ENCODE data around the gene PCAT7. TPM values are rescaled to one million over a fixed set of nuclear protein-coding genes. Genes with fewer than 3 reads are reported as not detected.
"Not testable (repeated sequence)": the region's sequence is repeated elsewhere in the genome, so short reads cannot be mapped to it uniquely, and the experiment has no call there.

Gene PCAT7
- total RNA-seq, 1 donor from 2014 or later = not detected

DNA sequence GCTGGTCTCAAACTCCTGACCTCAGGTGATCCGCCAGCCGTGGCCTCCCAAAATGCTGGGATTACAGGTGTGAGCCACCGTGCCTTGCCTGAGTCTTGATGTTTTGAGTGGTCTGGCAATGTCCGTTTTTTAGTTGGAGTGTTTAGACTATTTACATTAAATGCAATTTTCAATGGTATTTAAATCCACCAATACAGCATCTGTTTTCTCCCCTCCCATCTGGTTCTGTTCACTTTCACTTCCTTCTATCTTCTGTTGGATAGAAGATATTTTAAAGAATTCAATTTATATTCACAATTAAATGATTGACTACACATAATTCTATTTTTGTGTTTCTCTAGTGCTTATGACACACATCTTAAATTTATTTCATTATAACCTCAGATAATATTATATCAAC, 26.0 kb upstream of the PCAT7 start:
- no peaks in the 10 kb centered on the region for H3K4me1 Mint-ChIP-seq
- no peaks in the 10 kb centered on the region for H3K36me3 Mint-ChIP-seq (ENCODE audit: low read depth)
- POLR2A ChIA-PET = no interaction called here
- peaks cover 8% of the 10 kb centered on the region for H3K27me3 Mint-ChIP-seq
- ATAC-seq (ENCODE audit: low read depth) (no peak), DNase-seq (no peak)
- TF ChIP-seq, protein P1, sequence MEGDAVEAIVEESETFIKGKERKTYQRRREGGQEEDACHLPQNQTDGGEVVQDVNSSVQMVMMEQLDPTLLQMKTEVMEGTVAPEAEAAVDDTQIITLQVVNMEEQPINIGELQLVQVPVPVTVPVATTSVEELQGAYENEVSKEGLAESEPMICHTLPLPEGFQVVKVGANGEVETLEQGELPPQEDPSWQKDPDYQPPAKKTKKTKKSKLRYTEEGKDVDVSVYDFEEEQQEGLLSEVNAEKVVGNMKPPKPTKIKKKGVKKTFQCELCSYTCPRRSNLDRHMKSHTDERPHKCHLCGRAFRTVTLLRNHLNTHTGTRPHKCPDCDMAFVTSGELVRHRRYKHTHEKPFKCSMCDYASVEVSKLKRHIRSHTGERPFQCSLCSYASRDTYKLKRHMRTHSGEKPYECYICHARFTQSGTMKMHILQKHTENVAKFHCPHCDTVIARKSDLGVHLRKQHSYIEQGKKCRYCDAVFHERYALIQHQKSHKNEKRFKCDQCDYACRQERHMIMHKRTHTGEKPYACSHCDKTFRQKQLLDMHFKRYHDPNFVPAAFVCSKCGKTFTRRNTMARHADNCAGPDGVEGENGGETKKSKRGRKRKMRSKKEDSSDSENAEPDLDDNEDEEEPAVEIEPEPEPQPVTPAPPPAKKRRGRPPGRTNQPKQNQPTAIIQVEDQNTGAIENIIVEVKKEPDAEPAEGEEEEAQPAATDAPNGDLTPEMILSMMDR (IDR thresholded peaks at IDR 0.05) = no peak
- no peak overlapping the region for H3K4me3 Mint-ChIP-seq
- H3K27ac Mint-ChIP-seq = no peak overlapping the region
- CTCF ChIA-PET = no interaction called here
- intact Hi-C loops (cut with micrococcal nuclease) = no loop called here
- H3K9me3 Mint-ChIP-seq = no peaks in the 10 kb centered on the region

DNA sequence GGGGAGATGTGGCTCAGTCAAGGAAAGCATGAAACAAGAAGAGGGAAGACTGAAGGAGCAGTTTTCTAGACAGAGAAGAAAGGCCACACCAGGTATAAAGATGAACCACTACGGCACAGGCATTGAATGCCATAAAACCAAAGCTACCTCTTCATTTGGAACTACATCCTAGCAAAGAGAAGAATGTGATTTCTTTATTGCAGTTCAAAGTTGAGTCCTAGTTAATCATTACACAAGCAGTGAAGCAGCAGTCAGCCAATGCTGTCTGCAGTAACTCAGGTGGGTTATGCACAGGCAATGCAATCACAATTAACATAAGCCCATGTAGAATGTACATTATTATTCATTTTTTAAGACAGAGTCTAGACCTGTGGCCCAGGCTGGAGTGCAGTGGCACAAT, 21.7 kb upstream of the PCAT7 start:
- TF ChIP-seq, protein P1 (IDR thresholded peaks at IDR 0.05) = no peak
- POLR2A ChIA-PET = no interaction called here
- ATAC-seq (ENCODE audit: low read depth) (no peak), DNase-seq (no peak)
- no peaks in the 10 kb centered on the region for H3K4me1 Mint-ChIP-seq
- H3K27ac Mint-ChIP-seq = no peak overlapping the region
- CTCF ChIA-PET = no interaction called here
- no peaks in the 10 kb centered on the region for H3K9me3 Mint-ChIP-seq
- intact Hi-C loops (cut with micrococcal nuclease) = no loop called here
- H3K36me3 Mint-ChIP-seq (ENCODE audit: low read depth) = no peaks in the 10 kb centered on the region
- peaks cover 5% of the 10 kb centered on the region for H3K27me3 Mint-ChIP-seq
- no peak overlapping the region for H3K4me3 Mint-ChIP-seq

DNA sequence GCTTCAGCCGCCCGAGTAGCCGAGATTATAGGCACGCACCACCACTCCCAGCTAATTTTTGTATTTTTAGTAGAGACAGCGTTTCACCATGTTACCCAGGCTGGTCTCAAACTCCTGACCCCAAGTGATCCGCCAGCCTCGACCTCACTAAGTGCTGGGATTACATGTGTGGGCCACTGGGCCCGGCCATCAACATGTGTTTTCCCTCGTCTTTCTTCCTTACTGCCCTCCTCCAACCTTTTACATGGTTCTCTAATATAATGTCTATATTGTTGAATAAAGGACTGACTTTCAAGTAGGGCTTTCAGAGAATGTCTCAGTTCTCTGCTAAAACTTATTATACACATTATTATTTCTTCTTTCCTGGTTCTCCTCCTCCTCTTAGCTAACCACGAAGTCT, 21.3 kb upstream of the PCAT7 start:
- H3K9me3 Mint-ChIP-seq = no peaks in the 10 kb centered on the region
- DNase-seq (no peak), ATAC-seq (ENCODE audit: low read depth) (no peak)
- H3K4me1 Mint-ChIP-seq = no peaks in the 10 kb centered on the region
- H3K36me3 Mint-ChIP-seq (ENCODE audit: low read depth) = no peaks in the 10 kb centered on the region
- H3K27me3 Mint-ChIP-seq = peaks cover 5% of the 10 kb centered on the region
- intact Hi-C loops (cut with micrococcal nuclease) = no loop called here
- H3K4me3 Mint-ChIP-seq = no peak overlapping the region
- no peak overlapping the region for H3K27ac Mint-ChIP-seq
- CTCF ChIA-PET = no interaction called here
- POLR2A ChIA-PET = no interaction called here
- TF ChIP-seq, protein P1 (IDR thresholded peaks at IDR 0.05) = no peak

DNA sequence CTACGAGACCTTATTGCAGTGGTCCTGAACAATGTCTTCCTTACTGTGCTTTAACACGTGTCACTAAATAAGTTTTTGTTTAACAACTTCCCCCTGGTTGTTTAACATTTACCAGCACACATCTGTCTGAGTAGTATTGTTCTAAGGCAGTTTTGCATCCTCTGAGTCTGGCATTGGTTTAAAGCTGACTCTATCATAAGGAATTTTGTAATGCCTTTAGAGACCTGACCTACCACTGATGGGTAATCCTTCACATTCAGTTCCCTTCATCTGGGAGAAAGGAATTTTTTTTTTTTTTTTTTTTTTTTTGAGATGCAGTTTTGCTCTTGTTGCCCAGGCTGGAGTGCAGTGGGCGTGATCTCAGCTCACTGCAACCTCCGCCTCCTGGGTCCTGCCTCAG, 20.0 kb upstream of the PCAT7 start:
- no peak overlapping the region for H3K4me3 Mint-ChIP-seq
- TF ChIP-seq, protein P1 (IDR thresholded peaks at IDR 0.05) = no peak
- peaks cover 4% of the 10 kb centered on the region for H3K27me3 Mint-ChIP-seq
- no peaks in the 10 kb centered on the region for H3K36me3 Mint-ChIP-seq (ENCODE audit: low read depth)
- ChIA-PET POLR2A (no interaction called here), CTCF (no interaction called here)
- ATAC-seq (ENCODE audit: low read depth) = no peak
- H3K4me1 Mint-ChIP-seq = no peaks in the 10 kb centered on the region
- no peaks in the 10 kb centered on the region for H3K9me3 Mint-ChIP-seq
- no peak overlapping the region for H3K27ac Mint-ChIP-seq
- intact Hi-C loops (cut with micrococcal nuclease) = no loop called here
- no peak for DNase-seq

DNA sequence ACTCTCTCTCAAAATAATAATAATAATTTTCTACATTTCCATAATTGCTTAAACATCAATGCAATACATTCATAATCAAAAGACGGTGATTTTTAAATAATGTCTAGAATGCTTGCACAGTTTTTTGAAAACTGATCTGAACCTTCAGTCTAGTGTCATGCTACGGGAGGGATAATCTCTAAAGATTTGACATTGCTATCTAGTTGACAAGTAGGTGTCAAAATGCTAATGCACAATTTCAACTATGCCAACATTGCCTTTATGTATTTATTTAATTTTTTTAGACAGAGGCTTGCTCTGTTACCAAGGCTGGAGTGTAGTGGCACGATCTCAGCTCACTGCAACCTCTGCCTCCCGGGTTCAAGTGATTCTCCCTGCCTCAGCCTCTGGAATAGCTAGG, 16.0 kb upstream of the PCAT7 start:
- no peaks in the 10 kb centered on the region for H3K4me1 Mint-ChIP-seq

DNA sequence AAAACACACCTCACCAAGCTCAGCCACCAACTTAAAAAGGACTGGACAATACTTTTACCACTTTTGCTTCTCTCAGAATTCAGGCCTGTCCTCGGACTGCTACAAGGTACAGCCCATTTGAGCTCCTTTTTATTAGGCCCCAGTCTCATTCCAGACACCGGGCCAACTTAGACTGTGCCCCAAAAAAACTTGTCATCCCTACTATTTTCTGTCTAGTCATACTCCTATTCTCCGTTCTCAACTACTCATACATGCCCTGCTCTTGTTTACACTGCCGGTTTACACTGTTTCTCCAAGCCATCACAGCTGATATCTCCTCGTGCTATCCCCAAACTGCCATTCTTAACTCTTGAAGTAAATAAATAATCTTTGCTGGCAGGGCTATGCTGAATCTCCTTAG, 10.5 kb upstream of the PCAT7 start:
- H3K9me3 Mint-ChIP-seq; CTCF ChIA-PET; H3K27ac Mint-ChIP-seq; H3K4me3 Mint-ChIP-seq; DNase-seq; ATAC-seq (ENCODE audit: low read depth); intact Hi-C loops (cut with micrococcal nuclease); H3K36me3 Mint-ChIP-seq (ENCODE audit: low read depth); POLR2A ChIA-PET; H3K4me1 Mint-ChIP-seq; H3K27me3 Mint-ChIP-seq: not testable (repeated sequence)

More for the DNA sequence above, 16.0 kb upstream of the PCAT7 start:
- no peak overlapping the region for H3K4me3 Mint-ChIP-seq
- peaks cover 2% of the 10 kb centered on the region for H3K27me3 Mint-ChIP-seq
- DNase-seq (no peak), ATAC-seq (ENCODE audit: low read depth) (no peak)
- intact Hi-C loops (cut with micrococcal nuclease) = no loop called here
- ChIA-PET POLR2A (no interaction called here), CTCF (no interaction called here)
- TF ChIP-seq, protein P1 (IDR thresholded peaks at IDR 0.05) = no peak
- H3K9me3 Mint-ChIP-seq = no peaks in the 10 kb centered on the region
- H3K36me3 Mint-ChIP-seq (ENCODE audit: low read depth) = no peaks in the 10 kb centered on the region
- no peak overlapping the region for H3K27ac Mint-ChIP-seq

Data from activated B cell treated with CpG ODN at 0.5 μM for 24 hours (primary cell).